ENCODE results near the gene FBXO46. TPM values are rescaled to one million over a fixed set of nuclear protein-coding genes. Genes with fewer than 3 reads are reported as not detected.

FBXO46 gene
- polyA plus RNA-seq, 3 donors: 12.2 to 24.4 (median 17.3) TPM

DNA sequence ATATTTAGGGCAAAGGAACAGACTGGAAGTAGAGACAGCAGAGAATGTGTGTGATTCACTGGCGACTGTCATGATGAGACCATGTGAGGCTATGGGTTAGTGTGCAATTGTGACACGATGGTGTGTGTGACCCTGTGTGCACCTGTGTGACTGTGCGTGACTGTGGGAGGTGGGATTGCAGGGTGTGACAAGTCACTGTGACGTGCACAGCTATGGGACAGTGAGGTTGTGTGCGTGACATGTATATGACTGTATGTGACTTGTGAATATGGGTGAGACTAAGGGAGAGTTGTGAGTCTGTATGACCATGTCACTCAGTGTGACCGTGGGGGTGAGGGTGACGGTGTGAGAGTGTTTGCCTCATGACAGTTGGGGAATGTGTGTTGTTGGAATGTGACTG lies 66.1 kb downstream of the FBXO46 start:
- no peak for DNase-seq (ENCODE audit: extremely low read depth in 1 of 11, low read depth in 9 of 11, low spot score in 4 of 11)

DNA sequence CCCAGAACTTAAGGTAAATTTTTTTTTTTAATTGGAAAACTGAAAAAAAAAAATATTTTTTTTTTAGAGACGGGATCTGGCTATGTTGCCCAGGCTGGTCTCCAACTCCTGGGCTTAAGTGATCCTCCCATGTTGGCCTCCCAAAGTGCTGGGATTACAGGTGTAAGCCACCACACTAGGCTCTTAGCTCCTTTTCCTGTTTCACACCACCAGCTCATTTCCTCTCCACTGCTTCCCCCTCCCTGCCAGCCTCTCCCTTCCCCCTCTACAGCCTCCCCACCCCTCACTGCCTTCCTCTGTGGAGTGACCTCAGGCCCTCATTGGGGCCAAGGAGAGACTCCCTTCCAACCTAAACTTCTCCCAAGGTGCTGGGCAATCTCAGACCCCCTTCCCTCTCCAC lies 66.9 kb downstream of the FBXO46 start:
- no peak for DNase-seq (ENCODE audit: extremely low read depth in 1 of 11, low read depth in 9 of 11, low spot score in 4 of 11)

DNA sequence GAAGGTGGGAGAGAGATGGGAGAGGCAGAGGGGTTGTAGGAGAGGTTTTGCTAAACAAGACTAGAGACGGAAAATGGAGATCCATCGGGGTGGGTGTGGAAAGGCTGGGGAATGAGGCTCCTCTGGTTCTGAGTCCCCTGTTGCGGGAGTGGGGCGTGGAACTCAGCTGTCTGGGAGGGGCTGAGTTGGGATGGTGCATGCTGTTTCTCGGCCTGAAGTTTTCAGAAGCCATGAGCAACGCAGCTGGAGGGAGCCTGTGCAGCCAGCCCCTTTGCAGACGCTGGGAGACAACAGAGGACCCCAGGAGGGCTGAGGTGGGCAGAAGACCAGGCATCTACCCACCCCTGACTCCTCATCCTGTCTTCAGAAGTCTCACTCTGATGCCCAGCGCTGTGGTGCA lies 70.1 kb downstream of the FBXO46 start:
- no peak for DNase-seq (ENCODE audit: extremely low read depth in 1 of 11, low read depth in 9 of 11, low spot score in 4 of 11)

Other genes with a start within 250 kb of the FBXO46 start
- 1 to 10 TPM; 5.3 to 10.0 (median 9.7) TPM for gene RTN2, start 233.8 kb downstream of the FBXO46 start, polyA plus RNA-seq (ENCODE audit: insufficient read length in 3 of 3)
- under 1 TPM in 2 of 3 donors, not detected in 1; 0.09 to 0.21 TPM for gene PPM1N, start 232.5 kb downstream of the FBXO46 start, polyA plus RNA-seq (ENCODE audit: insufficient read length in 3 of 3)
- gene VASP, start 223.4 kb downstream of the FBXO46 start, polyA plus RNA-seq (ENCODE audit: insufficient read length in 3 of 3): 10 to 100 TPM; 49.0 to 57.7 (median 50.5) TPM
- gene OPA3, start 146.1 kb downstream of the FBXO46 start, polyA plus RNA-seq (ENCODE audit: insufficient read length in 3 of 3): 10 to 100 TPM in 2 of 3 donors, 1 to 10 TPM in 1; 9.7 to 11.1 (median 10.4) TPM
- gene GPR4, start 128.7 kb downstream of the FBXO46 start, polyA plus RNA-seq (ENCODE audit: insufficient read length in 3 of 3): 1 to 10 TPM; 3.3 to 6.5 (median 3.6) TPM
- 10 to 100 TPM; 17.8 to 28.0 (median 20.6) TPM for gene EML2, start 91.5 kb downstream of the FBXO46 start, polyA plus RNA-seq (ENCODE audit: insufficient read length in 3 of 3)
- gene GIPR, start 62.7 kb downstream of the FBXO46 start, polyA plus RNA-seq (ENCODE audit: insufficient read length in 3 of 3): 1 to 10 TPM in 1 of 3 donors, under 1 TPM in 2; 0.28 to 1.6 (median 0.43) TPM
- 100 to 1,000 TPM; 310 to 350 (median 317) TPM for gene SNRPD2, start 38.9 kb downstream of the FBXO46 start, polyA plus RNA-seq (ENCODE audit: insufficient read length in 3 of 3)
- gene QPCTL, start 38.2 kb downstream of the FBXO46 start, polyA plus RNA-seq (ENCODE audit: insufficient read length in 3 of 3): 10 to 100 TPM in 2 of 3 donors, 1 to 10 TPM in 1; 6.8 to 11.0 (median 10.7) TPM
- not detected for gene MEIOSIN, start 2.5 kb upstream of the FBXO46 start, polyA plus RNA-seq (ENCODE audit: insufficient read length in 3 of 3)
- gene SIX5, start 38.4 kb upstream of the FBXO46 start, polyA plus RNA-seq (ENCODE audit: insufficient read length in 3 of 3): 10 to 100 TPM; 13.9 to 28.1 (median 22.7) TPM
- 10 to 100 TPM; 39.1 to 63.6 (median 61.2) TPM for gene DMPK, start 51.6 kb upstream of the FBXO46 start, polyA plus RNA-seq (ENCODE audit: insufficient read length in 3 of 3)
- gene DMWD, start 61.9 kb upstream of the FBXO46 start, polyA plus RNA-seq (ENCODE audit: insufficient read length in 3 of 3): 10 to 100 TPM; 27.1 to 46.9 (median 40.8) TPM
- gene RSPH6A, start 84.4 kb upstream of the FBXO46 start, polyA plus RNA-seq (ENCODE audit: insufficient read length in 3 of 3): not detected
- gene SYMPK, start 132.3 kb upstream of the FBXO46 start, polyA plus RNA-seq (ENCODE audit: insufficient read length in 3 of 3): 10 to 100 TPM; 59.7 to 76.5 (median 70.1) TPM
- under 1 TPM; 0.12 to 0.79 (median 0.22) TPM for gene FOXA3, start 133.4 kb upstream of the FBXO46 start, polyA plus RNA-seq (ENCODE audit: insufficient read length in 3 of 3)
- 10 to 100 TPM; 14.1 to 28.5 (median 24.3) TPM for gene IRF2BP1, start 155.2 kb upstream of the FBXO46 start, polyA plus RNA-seq (ENCODE audit: insufficient read length in 3 of 3)
- 1 to 10 TPM; 2.8 to 5.9 (median 4.8) TPM for gene MYPOP, start 171.7 kb upstream of the FBXO46 start, polyA plus RNA-seq (ENCODE audit: insufficient read length in 3 of 3)
- gene NANOS2, start 183.9 kb upstream of the FBXO46 start, polyA plus RNA-seq (ENCODE audit: insufficient read length in 3 of 3): not detected
- 1 to 10 TPM; 4.1 to 5.4 (median 4.2) TPM for gene NOVA2, start 243.0 kb upstream of the FBXO46 start, polyA plus RNA-seq (ENCODE audit: insufficient read length in 3 of 3)

Measured in renal cortex interstitium (tissue), 11 donors.